ENCODE data around the gene ZNF672. TPM values are rescaled to one million over a fixed set of nuclear protein-coding genes. Genes with fewer than 3 reads are reported as not detected.

Gene ZNF672
- polyA plus RNA-seq, 1 of the 3 experiments (the other 2 are of a cell fraction) = 14.2 TPM

GRCh38 chr1:248838357-248839167 lies 538 bp downstream of the ZNF672 start (continued):
- TF ChIP-seq EZH2phosphoT487 (IDR thresholded peaks at IDR 0.05; ENCODE audit: borderline replicate concordance, low read depth) = no peak

- TF ChIP-seq RAD21 (IDR thresholded peaks at IDR 0.05; ENCODE audit: low read length) (no peak), GABPA (IDR thresholded peaks at IDR 0.05; ENCODE audit: low read depth) (no peak), EP300 (IDR thresholded peaks at IDR 0.05; ENCODE audit: borderline replicate concordance in 1 of 2, low read depth in 1 of 2, low read length in 1 of 2) (no peak), USF1 (IDR thresholded peaks at IDR 0.05; ENCODE audit: borderline replicate concordance, low read depth) (no peak), CHD2 (IDR thresholded peaks at IDR 0.05; ENCODE audit: low read length, partially characterized antibody) (no peak), NFIC (IDR thresholded peaks at IDR 0.05; ENCODE audit: borderline replicate concordance) (no peak), SIN3A (IDR thresholded peaks at IDR 0.05; ENCODE audit: borderline replicate concordance, low read depth, low read length) (no peak)
Observed at GRCh38 chr1:248839168-248839555, 1.1 kb downstream of the ZNF672 start.

GRCh38 chr1:248840946-248841345 lies 2.9 kb downstream of the ZNF672 start:
- Histone ChIP-seq H3K9me3 (no peaks in the 10 kb centered on the region), H3K4me1 (ENCODE audit: control insufficient read depth in 1 of 2, insufficient read depth in 2 of 2, low read depth in 1 of 2, low read length in 1 of 2) (peaks cover 9 to 12% of the 10 kb centered on the region in 2 experiments; a peak in 3 of 4 replicates), H3K27ac (ENCODE audit: low read depth in 2 of 2, low read length in 1 of 2) (no peak overlapping the region), H3K27me3 (ENCODE audit: insufficient read depth) (no peaks in the 10 kb centered on the region), H3K9me2 (no peaks in the 10 kb centered on the region), H3K4me3 (ENCODE audit: low read depth in 2 of 2, low read length in 1 of 2) (no peak overlapping the region), H3K36me3 (replicated peaks in 1 of 2; ENCODE audit: control insufficient read depth in 1 of 2, insufficient read depth in 2 of 2, low read length in 1 of 2) (peaks cover 7 to 12% of the 10 kb centered on the region in 2 experiments), H2AFZ (ENCODE audit: low read depth) (no peak overlapping the region), H4K20me1 (ENCODE audit: insufficient read depth) (no peaks in the 10 kb centered on the region), H3K4me2 (no peak overlapping the region), H3K9ac (no peak overlapping the region), H3K79me2 (ENCODE audit: insufficient read depth) (peaks cover 57% of the 10 kb centered on the region), H3F3A (replicated peaks; ENCODE audit: insufficient read depth) (peaks cover 7% of the 10 kb centered on the region)
- no peak for TF ChIP-seq RAD21 (IDR thresholded peaks at IDR 0.05; ENCODE audit: low read length)
- no peak for TF ChIP-seq IRF3 (IDR thresholded peaks at IDR 0.05; ENCODE audit: low read depth, low read length)
- TF ChIP-seq ZBTB33 (IDR thresholded peaks at IDR 0.05; ENCODE audit: borderline replicate concordance, low read depth) = no peak
- no peak for TF ChIP-seq MEF2A (IDR thresholded peaks at IDR 0.05; ENCODE audit: borderline replicate concordance, low read depth)
- TF ChIP-seq TAF1 (IDR thresholded peaks at IDR 0.05; ENCODE audit: borderline replicate concordance, low read depth, low read length) = no peak
- no peak for DNase-seq
- ChIA-PET POLR2A (no interaction called here), CTCF (interaction anchor here (0.7 to 5.1 kb wide), 17 partner anchors 10 to 83 kb away, joined by 3 to 33 read pairs (median 6); partner anchors contain the start of genes SH3BP5L and ZNF692)
- 91% methylated on average over 4 of the region's 4 CpGs for WGBS (ENCODE audit: low lambda C conversion rate)

More at GRCh38 chr1:248839168-248839555, 1.1 kb downstream of the ZNF672 start:
- Histone ChIP-seq H3K9me3 (no peaks in the 10 kb centered on the region), H3F3A (replicated peaks; ENCODE audit: insufficient read depth) (peaks cover 7% of the 10 kb centered on the region), H3K4me2 (peak overlapping the region; percentile 82), H3K27me3 (ENCODE audit: insufficient read depth) (no peaks in the 10 kb centered on the region), H3K4me3 (ENCODE audit: low read depth in 2 of 2, low read length in 1 of 2) (peak overlapping the region; percentile 76 to 85), H3K79me2 (ENCODE audit: insufficient read depth) (peaks cover 51% of the 10 kb centered on the region), H3K36me3 (replicated peaks in 1 of 2; ENCODE audit: control insufficient read depth in 1 of 2, insufficient read depth in 2 of 2, low read length in 1 of 2) (peaks cover 3% of the 10 kb centered on the region in 2 experiments), H2AFZ (ENCODE audit: low read depth) (peak overlapping the region; percentile 78; the same call in 1 of the 2 replicates), H4K20me1 (ENCODE audit: insufficient read depth) (no peaks in the 10 kb centered on the region), H3K9ac (peak overlapping the region; percentile 96), H3K27ac (ENCODE audit: low read depth in 2 of 2, low read length in 1 of 2) (peak overlapping the region; percentile 96 to 98), H3K9me2 (no peaks in the 10 kb centered on the region), H3K4me1 (ENCODE audit: control insufficient read depth in 1 of 2, insufficient read depth in 2 of 2, low read depth in 1 of 2, low read length in 1 of 2) (peaks cover 9 to 12% of the 10 kb centered on the region in 2 experiments; a peak in 3 of 4 replicates)
- 8% methylated on average over 8 of the region's 10 CpGs for WGBS (ENCODE audit: low lambda C conversion rate)
- no peak for DNase-seq
- CTCF ChIA-PET = interaction anchor here (0.6 to 3.8 kb wide), 7 partner anchors 12 to 87 kb away, joined by 3 to 28 read pairs (median 4); partner anchors contain the start of genes SH3BP5L and ZNF692
- POLR2A ChIA-PET = interaction anchor here (1.0 to 2.9 kb wide), 3 partner anchors 8 to 20 kb away, joined by 3 to 23 read pairs (median 7); partner anchors contain the start of gene ZNF692

All from SK-N-SH (cell line).